ENCODE measurements around the gene GNG7. TPM values are rescaled to one million over a fixed set of nuclear protein-coding genes. Genes with fewer than 3 reads are reported as not detected.

GNG7 gene
- total RNA-seq, 4 donors from 2014 or later, result 4.7 to 15.6 (median 9.2) TPM

GRCh38 chr19:2485428-2485827, 217.1 kb downstream of the GNG7 start:
- H3K9me3 ChIP-seq, result peaks cover 0 to 12% (median 0%) of the 10 kb centered on the region in 3 donors
- H3K27ac ChIP-seq, result no peak overlapping the region
- WGBS, 2 donors (ENCODE audit: low coverage in 1 of 2), result 56 to 73% methylated on average over 2 to 5 of the region's 8 CpGs
- peaks cover 0 to 27% (median 20%) of the 10 kb centered on the region in 3 donors for H3K4me1 ChIP-seq
- ATAC-seq, result no peak
- TF ChIP-seq POLR2A (IDR thresholded peaks at IDR 0.05), result no peak
- no peak for TF ChIP-seq CTCF (IDR thresholded peaks at IDR 0.05)
- no peak for TF ChIP-seq POLR2AphosphoS5 (IDR thresholded peaks at IDR 0.05)
- no peak for TF ChIP-seq EP300 (IDR thresholded peaks at IDR 0.05)
- no peaks in the 10 kb centered on the region for H3K36me3 ChIP-seq
- no peak overlapping the region for H3K4me3 ChIP-seq
- H3K27me3 ChIP-seq, result no peaks in the 10 kb centered on the region

- WGBS, 2 donors (ENCODE audit: low coverage in 1 of 2), result 82 to 93% methylated on average over 3 to 5 of the region's 13 CpGs
- TF ChIP-seq EP300 (IDR thresholded peaks at IDR 0.05) (no peak), POLR2A (IDR thresholded peaks at IDR 0.05) (no peak), CTCF (IDR thresholded peaks at IDR 0.05) (no peak), POLR2AphosphoS5 (IDR thresholded peaks at IDR 0.05) (no peak)
- no peak overlapping the region for H3K4me3 ChIP-seq
- H3K36me3 ChIP-seq, result no peaks in the 10 kb centered on the region
- no peak overlapping the region for H3K27ac ChIP-seq
- H3K9me3 ChIP-seq, result peaks cover 0 to 12% (median 0%) of the 10 kb centered on the region in 3 donors
- no peaks in the 10 kb centered on the region for H3K27me3 ChIP-seq
- no peak for ATAC-seq
- peaks cover 0 to 21% (median 13%) of the 10 kb centered on the region in 3 donors for H3K4me1 ChIP-seq
Measured at GRCh38 chr19:2484178-2484937, 218.1 kb downstream of the GNG7 start.

- no peak overlapping the region for H3K4me3 ChIP-seq
- H3K4me1 ChIP-seq, result peaks cover 0 to 21% (median 13%) of the 10 kb centered on the region in 3 donors
- no peaks in the 10 kb centered on the region for H3K36me3 ChIP-seq
- no peak overlapping the region for H3K27ac ChIP-seq
- WGBS, 2 donors (ENCODE audit: low coverage in 1 of 2), result 81 to 86% methylated on average over 1 to 4 of the region's 4 CpGs
- no peaks in the 10 kb centered on the region for H3K27me3 ChIP-seq
- TF ChIP-seq POLR2A (IDR thresholded peaks at IDR 0.05) (no peak), CTCF (IDR thresholded peaks at IDR 0.05) (no peak), EP300 (IDR thresholded peaks at IDR 0.05) (no peak), POLR2AphosphoS5 (IDR thresholded peaks at IDR 0.05) (no peak)
- H3K9me3 ChIP-seq, result peaks cover 0 to 12% (median 0%) of the 10 kb centered on the region in 3 donors
- ATAC-seq, result no peak
Measured at GRCh38 chr19:2483484-2484151, 218.9 kb downstream of the GNG7 start.

GRCh38 chr19:2483084-2483483, 219.4 kb downstream of the GNG7 start:
- peaks cover 0 to 21% (median 8%) of the 10 kb centered on the region in 3 donors for H3K4me1 ChIP-seq
- H3K36me3 ChIP-seq, result no peaks in the 10 kb centered on the region
- H3K27ac ChIP-seq, result no peak overlapping the region
- 76 to 86% methylated on average over 4 to 6 of the region's 6 CpGs for WGBS, 2 donors (ENCODE audit: low coverage in 1 of 2)
- no peaks in the 10 kb centered on the region for H3K27me3 ChIP-seq
- H3K9me3 ChIP-seq, result peaks cover 0 to 12% (median 0%) of the 10 kb centered on the region in 3 donors
- ATAC-seq, result no peak
- no peak for TF ChIP-seq CTCF (IDR thresholded peaks at IDR 0.05)
- TF ChIP-seq POLR2A (IDR thresholded peaks at IDR 0.05), result no peak
- TF ChIP-seq POLR2AphosphoS5 (IDR thresholded peaks at IDR 0.05), result no peak
- TF ChIP-seq EP300 (IDR thresholded peaks at IDR 0.05), result no peak
- H3K4me3 ChIP-seq, result no peak overlapping the region
